ENCODE data around the gene SPTLC3.

Gene SPTLC3

GRCh38 chr20:13109658-13110057 is 100.9 kb downstream of the SPTLC3 start:
- H3K4me2 ChIP-seq: peak overlapping the region in 5 of 11 experiments; percentile 8 to 22 (median 11); a peak in 5 of 22 replicates
- peaks cover 0 to 12% (median 6%) of the 10 kb centered on the region in 10 experiments; a peak in 7 of 20 replicates for H3K4me1 ChIP-seq
- H3K36me3 ChIP-seq: no peaks in the 10 kb centered on the region
- no peaks in the 10 kb centered on the region for H3K9me3 ChIP-seq (replicated peaks in 1 of 11)
- H3K9ac ChIP-seq: no peak overlapping the region
- no peak for TF ChIP-seq Cebpa-rat (IDR thresholded peaks at IDR 0.05)
- H4K20me1 ChIP-seq: no peaks in the 10 kb centered on the region
- H3K27me3 ChIP-seq: no peaks in the 10 kb centered on the region
- H3K27ac ChIP-seq: no peak overlapping the region
- H3K4me3 ChIP-seq: no peak overlapping the region

- Histone ChIP-seq H3K4me3 (no peak overlapping the region), H3K9ac (no peak overlapping the region), H3K27me3 (no peaks in the 10 kb centered on the region), H3K36me3 (no peaks in the 10 kb centered on the region), H3K4me2 (no peak overlapping the region), H3K9me3 (replicated peaks in 1 of 11) (no peaks in the 10 kb centered on the region), H3K27ac (no peak overlapping the region), H3K4me1 (peaks cover 0 to 12% (median 6%) of the 10 kb centered on the region in 10 experiments; a peak in 7 of 20 replicates), H4K20me1 (no peaks in the 10 kb centered on the region)
- no peak for TF ChIP-seq Cebpa-rat (IDR thresholded peaks at IDR 0.05)
Observed at GRCh38 chr20:13110796-13111195, 102.0 kb downstream of the SPTLC3 start.

- Histone ChIP-seq H4K20me1 (no peaks in the 10 kb centered on the region), H3K9me3 (replicated peaks in 1 of 11) (no peaks in the 10 kb centered on the region), H3K27ac (no peak overlapping the region), H3K4me3 (no peak overlapping the region), H3K36me3 (no peaks in the 10 kb centered on the region), H3K9ac (no peak overlapping the region), H3K4me1 (peaks cover 0 to 12% (median 6%) of the 10 kb centered on the region in 10 experiments; a peak in 7 of 20 replicates), H3K27me3 (no peaks in the 10 kb centered on the region), H3K4me2 (no peak overlapping the region)
- no peak for TF ChIP-seq Cebpa-rat (IDR thresholded peaks at IDR 0.05)
Observed at GRCh38 chr20:13111249-13111911, 102.6 kb downstream of the SPTLC3 start.

GRCh38 chr20:13113731-13114130 is 105.0 kb downstream of the SPTLC3 start:
- Histone ChIP-seq H3K9ac (no peak overlapping the region), H4K20me1 (no peaks in the 10 kb centered on the region), H3K27ac (no peak overlapping the region), H3K9me3 (replicated peaks in 1 of 11) (no peaks in the 10 kb centered on the region), H3K4me2 (no peak overlapping the region), H3K4me1 (peaks cover 0 to 14% (median 8%) of the 10 kb centered on the region in 10 experiments; a peak in 10 of 20 replicates), H3K36me3 (no peaks in the 10 kb centered on the region), H3K4me3 (no peak overlapping the region), H3K27me3 (no peaks in the 10 kb centered on the region)
- TF ChIP-seq Cebpa-rat (IDR thresholded peaks at IDR 0.05): no peak

- no peaks in the 10 kb centered on the region for H3K9me3 ChIP-seq (replicated peaks in 1 of 11)
- H3K4me1 ChIP-seq: peaks cover 0 to 14% (median 9%) of the 10 kb centered on the region in 10 experiments; a peak in 10 of 20 replicates
- H4K20me1 ChIP-seq: no peaks in the 10 kb centered on the region
- no peak for TF ChIP-seq Cebpa-rat (IDR thresholded peaks at IDR 0.05)
- H3K27ac ChIP-seq: no peak overlapping the region
- no peak overlapping the region for H3K4me3 ChIP-seq
- no peaks in the 10 kb centered on the region for H3K27me3 ChIP-seq
- H3K4me2 ChIP-seq: no peak overlapping the region
- no peak overlapping the region for H3K9ac ChIP-seq
- no peaks in the 10 kb centered on the region for H3K36me3 ChIP-seq
Observed at GRCh38 chr20:13117200-13117599, 108.4 kb downstream of the SPTLC3 start.

- no peaks in the 10 kb centered on the region for H3K36me3 ChIP-seq
- no peak overlapping the region for H3K27ac ChIP-seq
- H3K27me3 ChIP-seq: no peaks in the 10 kb centered on the region
- H3K9me3 ChIP-seq (replicated peaks in 1 of 11): no peaks in the 10 kb centered on the region
- no peaks in the 10 kb centered on the region for H4K20me1 ChIP-seq
- H3K4me2 ChIP-seq: peak overlapping the region in 7 of 11 experiments; percentile 7 to 55 (median 26); a peak in 12 of 22 replicates
- H3K4me1 ChIP-seq: peaks cover 0 to 14% (median 9%) of the 10 kb centered on the region in 10 experiments; a peak in 10 of 20 replicates
- H3K4me3 ChIP-seq: no peak overlapping the region
- 0 out of 22 replicates have a peak overlapping the region, but pooled peaks of 1 of the 11 experiments have one; percentile 7 for H3K9ac ChIP-seq
- TF ChIP-seq Cebpa-rat (IDR thresholded peaks at IDR 0.05): no peak
Observed at GRCh38 chr20:13118676-13119075, 109.9 kb downstream of the SPTLC3 start.

- Histone ChIP-seq H3K9ac (no peak overlapping the region), H3K36me3 (no peaks in the 10 kb centered on the region), H3K27me3 (no peaks in the 10 kb centered on the region), H3K9me3 (replicated peaks in 1 of 11) (no peaks in the 10 kb centered on the region), H3K4me2 (peak overlapping the region in 6 of 11 experiments; percentile 7 to 55 (median 26); a peak in 8 of 22 replicates), H3K27ac (no peak overlapping the region), H3K4me3 (no peak overlapping the region), H3K4me1 (peaks cover 0 to 14% (median 9%) of the 10 kb centered on the region in 10 experiments; a peak in 10 of 20 replicates), H4K20me1 (no peaks in the 10 kb centered on the region)
- no peak for TF ChIP-seq Cebpa-rat (IDR thresholded peaks at IDR 0.05)
Observed at GRCh38 chr20:13119583-13119982, 110.8 kb downstream of the SPTLC3 start.

- no peaks in the 10 kb centered on the region for H3K36me3 ChIP-seq
- TF ChIP-seq Cebpa-rat (IDR thresholded peaks at IDR 0.05): no peak
- no peaks in the 10 kb centered on the region for H4K20me1 ChIP-seq
- no peak overlapping the region for H3K27ac ChIP-seq
- no peak overlapping the region for H3K4me3 ChIP-seq
- H3K4me2 ChIP-seq: no peak overlapping the region
- no peaks in the 10 kb centered on the region for H3K27me3 ChIP-seq
- no peaks in the 10 kb centered on the region for H3K9me3 ChIP-seq (replicated peaks in 1 of 11)
- no peak overlapping the region for H3K9ac ChIP-seq
- H3K4me1 ChIP-seq: peaks cover 0 to 14% (median 9%) of the 10 kb centered on the region in 10 experiments; a peak in 10 of 20 replicates
Observed at GRCh38 chr20:13120471-13120870, 111.7 kb downstream of the SPTLC3 start.

GRCh38 chr20:13121840-13122515 is 113.2 kb downstream of the SPTLC3 start:
- no peaks in the 10 kb centered on the region for H3K9me3 ChIP-seq (replicated peaks in 1 of 11)
- no peak overlapping the region for H3K9ac ChIP-seq
- no peaks in the 10 kb centered on the region for H3K36me3 ChIP-seq
- no peak overlapping the region for H3K4me2 ChIP-seq
- peaks cover 0 to 14% (median 9%) of the 10 kb centered on the region in 10 experiments; a peak in 10 of 20 replicates for H3K4me1 ChIP-seq
- H3K4me3 ChIP-seq: no peak overlapping the region
- no peaks in the 10 kb centered on the region for H3K27me3 ChIP-seq
- no peak overlapping the region for H3K27ac ChIP-seq
- H4K20me1 ChIP-seq: no peaks in the 10 kb centered on the region
- TF ChIP-seq Cebpa-rat (IDR thresholded peaks at IDR 0.05): no peak

Measured in BLaER1 treated with 17β-estradiol and CSF1 and Interleukin-3, amounts not matched to agents 10 nM and 100 nM (cell line).